Left ventricle myocardium inferior (tissue), 1 donor: ENCODE measurements around the gene MKKS. TPM values are rescaled to one million over a fixed set of nuclear protein-coding genes. Genes with fewer than 3 reads are reported as not detected.

Experiments
- DNase-seq: peaks from one replicate; pipeline ENCODE4 v3.0.0-alpha.2; 2020
- H3K27ac ChIP-seq: fragments of 200-600 bp; replicated peaks from 2 replicates; pipeline ENCODE4 v1.8.0; 2021
- H3K27me3 ChIP-seq: fragments of 200-600 bp; 2 replicates; pipeline ENCODE4 v1.8.0; 2021; ENCODE audit warnings: low read depth
- H3K36me3 ChIP-seq: fragments of 200-600 bp; 2 replicates; pipeline ENCODE4 v1.8.0; 2021
- H3K4me1 ChIP-seq: fragments of 200-600 bp; 2 replicates; pipeline ENCODE4 v1.8.0; 2021
- H3K4me3 ChIP-seq: fragments of 200-600 bp; 2 replicates; pipeline ENCODE4 v1.8.0; 2021; ENCODE audit warnings: mild to moderate bottlenecking, moderate library complexity
- H3K9me3 ChIP-seq: fragments of 200-600 bp; replicated peaks from 2 replicates; pipeline ENCODE4 v1.8.0; 2021
- intact Hi-C: fragments of 100-400 bp; cut with micrococcal nuclease; formaldehyde crosslinking; loops from one replicate; pipeline ENCODE4 v1.11.0; 2022
- total RNA-seq: library from RNA; stranded (reverse); fragmentation: NEBNext Ultra II Directional; extraction: Animal tissue kit (Norgen Biotek cat#: 25700); gene quantifications from one replicate; pipeline ENCODE4 v1.2.1, GENCODE V29; 2021
- TF ChIP-seq, protein P1 (sequence below): fragments of 200-600 bp; IDR thresholded peaks from 2 replicates; pipeline ENCODE4 v1.8.0; 2021; ENCODE audit warnings: antibody characterized with exemption, mild to moderate bottlenecking, borderline replicate concordance
- donor health status: DM: no; HTN: yes; CAD: no; lungs with severe emphysema.

MKKS gene
- total RNA-seq, 1 donor from 2014 or later: 28.3 TPM

DNA sequence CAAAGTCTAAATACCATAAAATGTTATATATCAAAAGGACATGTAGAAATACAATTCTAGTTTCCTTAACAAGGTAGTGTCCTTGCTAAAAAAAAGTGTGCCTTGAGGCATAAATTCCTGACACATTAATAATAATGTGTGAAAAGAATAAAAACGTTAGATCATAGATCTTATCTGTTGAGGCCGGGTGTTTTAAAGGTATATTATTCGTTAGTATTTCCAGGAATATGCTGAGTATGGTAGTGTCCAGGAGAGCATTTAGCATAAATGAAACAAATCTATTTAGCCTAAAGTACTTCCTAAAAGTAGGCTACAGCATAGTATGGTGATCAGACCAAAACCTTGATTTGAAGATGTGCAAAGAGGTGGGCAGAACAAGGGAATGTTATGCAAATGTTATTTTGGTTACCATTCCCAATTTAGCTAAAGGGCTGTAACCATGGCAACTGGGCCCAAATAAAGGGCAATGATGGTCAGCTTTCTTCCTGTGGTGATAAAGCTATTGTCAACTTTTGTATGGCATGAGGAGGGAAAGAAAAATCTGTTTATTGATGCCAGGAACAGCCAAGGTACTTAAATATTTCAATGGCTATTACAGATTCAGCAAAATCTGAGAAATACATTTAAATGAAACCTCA, 18.9 kb downstream of the MKKS start:
- H3K4me3 ChIP-seq: no peak overlapping the region
- H3K27me3 ChIP-seq: no peaks in the 10 kb centered on the region
- DNase-seq: no peak
- H3K9me3 ChIP-seq: no peaks in the 10 kb centered on the region
- TF ChIP-seq, protein P1, sequence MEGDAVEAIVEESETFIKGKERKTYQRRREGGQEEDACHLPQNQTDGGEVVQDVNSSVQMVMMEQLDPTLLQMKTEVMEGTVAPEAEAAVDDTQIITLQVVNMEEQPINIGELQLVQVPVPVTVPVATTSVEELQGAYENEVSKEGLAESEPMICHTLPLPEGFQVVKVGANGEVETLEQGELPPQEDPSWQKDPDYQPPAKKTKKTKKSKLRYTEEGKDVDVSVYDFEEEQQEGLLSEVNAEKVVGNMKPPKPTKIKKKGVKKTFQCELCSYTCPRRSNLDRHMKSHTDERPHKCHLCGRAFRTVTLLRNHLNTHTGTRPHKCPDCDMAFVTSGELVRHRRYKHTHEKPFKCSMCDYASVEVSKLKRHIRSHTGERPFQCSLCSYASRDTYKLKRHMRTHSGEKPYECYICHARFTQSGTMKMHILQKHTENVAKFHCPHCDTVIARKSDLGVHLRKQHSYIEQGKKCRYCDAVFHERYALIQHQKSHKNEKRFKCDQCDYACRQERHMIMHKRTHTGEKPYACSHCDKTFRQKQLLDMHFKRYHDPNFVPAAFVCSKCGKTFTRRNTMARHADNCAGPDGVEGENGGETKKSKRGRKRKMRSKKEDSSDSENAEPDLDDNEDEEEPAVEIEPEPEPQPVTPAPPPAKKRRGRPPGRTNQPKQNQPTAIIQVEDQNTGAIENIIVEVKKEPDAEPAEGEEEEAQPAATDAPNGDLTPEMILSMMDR: no peak
- intact Hi-C loops: no loop called here
- peaks cover 18% of the 10 kb centered on the region for H3K36me3 ChIP-seq
- H3K4me1 ChIP-seq: peaks cover 26% of the 10 kb centered on the region
- no peak overlapping the region for H3K27ac ChIP-seq

DNA sequence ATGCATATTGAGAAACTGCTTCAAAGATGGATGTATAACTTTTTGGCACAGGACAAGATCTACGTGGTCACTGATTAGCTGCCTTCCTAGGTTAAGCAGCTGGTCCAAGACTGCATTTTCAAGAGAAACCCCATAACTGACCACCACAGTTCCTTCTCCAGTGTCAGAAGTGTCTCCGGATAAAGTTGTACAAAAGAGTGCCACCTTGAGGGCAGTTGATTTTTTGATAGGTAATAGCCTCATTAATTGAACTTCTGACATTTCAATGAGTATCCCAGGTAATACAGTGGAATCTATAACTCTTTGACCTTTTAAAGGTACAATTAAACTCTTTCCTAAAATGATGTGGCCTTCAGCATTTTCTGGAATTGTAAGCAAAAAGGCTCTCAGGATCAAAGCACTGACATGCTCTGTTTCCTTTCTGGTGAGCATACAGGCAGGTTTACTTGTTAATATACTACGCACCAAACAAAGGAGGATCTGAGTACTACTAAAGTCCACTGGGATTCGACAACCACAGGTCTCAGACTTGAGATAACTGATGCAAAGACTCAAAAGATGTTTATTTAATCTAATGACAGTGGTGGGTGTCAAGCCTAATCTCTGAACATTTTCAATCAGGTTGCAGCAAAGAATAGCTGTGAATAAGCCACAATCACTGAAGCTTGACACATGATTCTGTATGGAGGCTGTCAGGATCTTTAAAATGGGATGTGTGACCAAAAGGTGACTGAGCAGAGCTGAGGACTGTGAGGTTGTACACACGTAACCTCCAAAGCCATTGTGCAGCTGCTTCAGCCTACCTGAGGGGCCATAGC, 21.2 kb downstream of the MKKS start:
- intact Hi-C loops: no loop called here
- H3K36me3 ChIP-seq: peaks cover 10% of the 10 kb centered on the region

DNA sequence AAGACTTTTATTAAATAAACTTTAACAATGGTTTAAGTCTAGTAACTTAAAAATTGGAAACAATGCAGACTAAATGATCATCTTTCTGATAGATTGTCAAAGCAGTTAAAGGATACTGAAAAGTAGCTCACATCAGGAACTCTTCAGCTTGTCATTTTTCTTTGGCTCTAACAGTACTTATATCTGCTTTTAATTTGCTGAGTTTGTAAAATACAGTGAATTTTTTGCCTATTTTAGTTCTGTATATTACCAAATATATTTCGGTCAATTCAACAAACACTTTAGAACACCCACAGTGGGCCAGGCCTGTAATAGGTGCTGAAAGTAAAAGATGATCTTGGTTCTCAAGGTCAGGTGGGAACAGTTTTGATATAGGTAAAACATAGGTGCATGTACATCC, 22.3 kb downstream of the MKKS start:
- TF ChIP-seq, protein P1: no peak
- Histone ChIP-seq H3K27me3 (no peaks in the 10 kb centered on the region), H3K36me3 (peaks cover 19% of the 10 kb centered on the region), H3K27ac (no peak overlapping the region), H3K9me3 (no peaks in the 10 kb centered on the region), H3K4me3 (no peak overlapping the region), H3K4me1 (peaks cover 21% of the 10 kb centered on the region)
- no peak for DNase-seq
- intact Hi-C loops: no loop called here

More for the DNA sequence above, 21.2 kb downstream of the MKKS start:
- DNase-seq: no peak
- no peak overlapping the region for H3K4me3 ChIP-seq
- no peak overlapping the region for H3K27ac ChIP-seq
- H3K9me3 ChIP-seq: no peaks in the 10 kb centered on the region
- H3K4me1 ChIP-seq: peaks cover 23% of the 10 kb centered on the region
- TF ChIP-seq, protein P1: peak; percentile 10
- no peaks in the 10 kb centered on the region for H3K27me3 ChIP-seq

DNA sequence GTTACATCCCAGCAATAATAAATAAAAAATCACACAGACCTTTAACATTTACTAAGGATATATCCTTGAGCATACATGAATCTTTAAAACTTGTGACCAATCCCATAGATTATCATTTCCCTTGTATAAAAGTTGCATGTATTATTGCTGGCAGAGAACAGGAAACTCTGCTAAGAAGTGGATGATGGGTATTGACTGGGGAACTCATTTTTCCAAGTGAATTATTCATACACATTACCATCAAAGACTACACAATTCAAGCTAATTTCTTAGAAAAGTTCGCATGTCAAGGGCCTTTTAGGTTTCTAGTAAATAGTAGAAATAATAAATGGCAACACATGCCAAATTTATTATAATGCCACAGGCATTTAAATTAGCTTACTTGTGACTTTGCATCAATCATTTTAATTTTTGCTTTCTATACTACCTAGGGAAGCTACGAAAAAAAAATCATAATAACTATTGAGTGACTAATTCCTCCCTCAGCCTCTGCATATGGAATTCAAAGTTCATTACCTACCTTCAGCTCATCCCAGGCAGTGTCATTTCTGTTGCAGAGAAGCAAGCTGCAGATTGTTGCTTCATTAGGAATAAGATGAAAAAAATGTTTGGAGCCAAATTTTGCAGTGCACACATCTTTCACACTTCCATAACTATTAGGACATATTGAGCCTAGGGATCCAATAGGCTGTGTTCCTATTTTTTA, 25.8 kb downstream of the MKKS start:
- DNase-seq: no peak
- Histone ChIP-seq H3K27me3 (no peaks in the 10 kb centered on the region), H3K9me3 (no peaks in the 10 kb centered on the region), H3K27ac (no peak overlapping the region), H3K36me3 (peaks cover 40% of the 10 kb centered on the region), H3K4me3 (no peak overlapping the region), H3K4me1 (no peaks in the 10 kb centered on the region)
- TF ChIP-seq, protein P1: no peak
- intact Hi-C loops: no loop called here

DNA sequence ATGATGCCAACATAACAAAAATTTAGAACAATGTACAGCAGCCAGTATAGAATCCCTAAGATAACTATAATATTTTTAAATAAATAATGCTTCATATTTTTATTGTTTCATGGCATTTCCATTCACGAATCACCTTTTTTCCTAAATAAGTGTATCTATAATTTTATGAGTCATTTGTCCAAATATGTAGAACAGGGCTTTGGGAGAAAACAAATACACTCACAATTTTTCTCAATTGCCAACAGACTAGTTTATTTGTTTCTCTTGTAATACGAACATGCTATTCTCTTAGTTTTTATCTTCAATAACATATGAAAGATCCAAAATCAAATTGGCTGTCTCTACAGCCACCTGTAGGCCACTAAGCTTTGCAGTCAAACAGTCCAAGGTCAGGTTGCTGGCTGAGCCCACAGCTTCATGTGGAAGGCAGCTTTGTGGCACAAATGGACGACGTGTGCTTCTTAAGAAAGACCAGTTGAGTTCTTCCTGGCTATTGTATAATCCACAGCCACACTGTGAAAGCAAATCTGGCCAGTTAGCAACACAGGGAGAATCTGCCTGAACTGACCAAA, 29.0 kb downstream of the MKKS start:
- TF ChIP-seq, protein P1: no peak
- no peaks in the 10 kb centered on the region for H3K27me3 ChIP-seq
- no peak for DNase-seq

More for the DNA sequence above, 29.0 kb downstream of the MKKS start:
- Histone ChIP-seq H3K9me3 (no peaks in the 10 kb centered on the region), H3K4me1 (no peaks in the 10 kb centered on the region), H3K27ac (no peak overlapping the region), H3K4me3 (no peak overlapping the region), H3K36me3 (peaks cover 32% of the 10 kb centered on the region)
- intact Hi-C loops: no loop called here
